ENCODE measurements around the gene ABCB1.

GRCh38 chr7:87627634-87627994 lies 26.9 kb upstream of the ABCB1 start:
- no peak for TF ChIP-seq ATF3 (IDR thresholded peaks at IDR 0.05; ENCODE audit: borderline replicate concordance, extremely low read depth, low read depth, low read length)
- no peak for TF ChIP-seq TAF1 (IDR thresholded peaks at IDR 0.05; ENCODE audit: borderline replicate concordance, low read depth, low read length)
- TF ChIP-seq, protein P1, sequence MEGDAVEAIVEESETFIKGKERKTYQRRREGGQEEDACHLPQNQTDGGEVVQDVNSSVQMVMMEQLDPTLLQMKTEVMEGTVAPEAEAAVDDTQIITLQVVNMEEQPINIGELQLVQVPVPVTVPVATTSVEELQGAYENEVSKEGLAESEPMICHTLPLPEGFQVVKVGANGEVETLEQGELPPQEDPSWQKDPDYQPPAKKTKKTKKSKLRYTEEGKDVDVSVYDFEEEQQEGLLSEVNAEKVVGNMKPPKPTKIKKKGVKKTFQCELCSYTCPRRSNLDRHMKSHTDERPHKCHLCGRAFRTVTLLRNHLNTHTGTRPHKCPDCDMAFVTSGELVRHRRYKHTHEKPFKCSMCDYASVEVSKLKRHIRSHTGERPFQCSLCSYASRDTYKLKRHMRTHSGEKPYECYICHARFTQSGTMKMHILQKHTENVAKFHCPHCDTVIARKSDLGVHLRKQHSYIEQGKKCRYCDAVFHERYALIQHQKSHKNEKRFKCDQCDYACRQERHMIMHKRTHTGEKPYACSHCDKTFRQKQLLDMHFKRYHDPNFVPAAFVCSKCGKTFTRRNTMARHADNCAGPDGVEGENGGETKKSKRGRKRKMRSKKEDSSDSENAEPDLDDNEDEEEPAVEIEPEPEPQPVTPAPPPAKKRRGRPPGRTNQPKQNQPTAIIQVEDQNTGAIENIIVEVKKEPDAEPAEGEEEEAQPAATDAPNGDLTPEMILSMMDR (IDR thresholded peaks at IDR 0.05 in 2 of 3, conservative IDR thresholded peaks at IDR 0.05 in 1 of 3; ENCODE audit: control insufficient read depth in 2 of 3, extremely low read depth in 1 of 3, insufficient read depth in 1 of 3, low read depth in 3 of 3, low read length in 3 of 3), result no peak
- TF ChIP-seq TCF3 (IDR thresholded peaks at IDR 0.05; ENCODE audit: borderline replicate concordance, insufficient read depth, low read depth, low read length), result no peak
- TF ChIP-seq HDGF (IDR thresholded peaks at IDR 0.05), result no peak
- TF ChIP-seq POLR2A (IDR thresholded peaks at IDR 0.05; ENCODE audit: low read depth, low read length), result no peak
- no peak for TF ChIP-seq ZBTB11 (CRISPR knock-in tag; IDR thresholded peaks at IDR 0.05)
- TF ChIP-seq ATF7 (IDR thresholded peaks at IDR 0.05; ENCODE audit: low read depth), result no peak
- TF ChIP-seq TCF7 (IDR thresholded peaks at IDR 0.05; ENCODE audit: borderline replicate concordance), result no peak
- TF ChIP-seq EZH2 (IDR thresholded peaks at IDR 0.05; ENCODE audit: borderline replicate concordance, control insufficient read depth, low read depth, low read length), result no peak
- TF ChIP-seq KDM1A (IDR thresholded peaks at IDR 0.05; ENCODE audit: borderline replicate concordance), result no peak
- no peak for TF ChIP-seq POLR2AphosphoS5 (IDR thresholded peaks at IDR 0.05; ENCODE audit: low read length)
- TF ChIP-seq JUND (IDR thresholded peaks at IDR 0.05; ENCODE audit: low read depth, low read length), result no peak
- TF ChIP-seq, protein P2, sequence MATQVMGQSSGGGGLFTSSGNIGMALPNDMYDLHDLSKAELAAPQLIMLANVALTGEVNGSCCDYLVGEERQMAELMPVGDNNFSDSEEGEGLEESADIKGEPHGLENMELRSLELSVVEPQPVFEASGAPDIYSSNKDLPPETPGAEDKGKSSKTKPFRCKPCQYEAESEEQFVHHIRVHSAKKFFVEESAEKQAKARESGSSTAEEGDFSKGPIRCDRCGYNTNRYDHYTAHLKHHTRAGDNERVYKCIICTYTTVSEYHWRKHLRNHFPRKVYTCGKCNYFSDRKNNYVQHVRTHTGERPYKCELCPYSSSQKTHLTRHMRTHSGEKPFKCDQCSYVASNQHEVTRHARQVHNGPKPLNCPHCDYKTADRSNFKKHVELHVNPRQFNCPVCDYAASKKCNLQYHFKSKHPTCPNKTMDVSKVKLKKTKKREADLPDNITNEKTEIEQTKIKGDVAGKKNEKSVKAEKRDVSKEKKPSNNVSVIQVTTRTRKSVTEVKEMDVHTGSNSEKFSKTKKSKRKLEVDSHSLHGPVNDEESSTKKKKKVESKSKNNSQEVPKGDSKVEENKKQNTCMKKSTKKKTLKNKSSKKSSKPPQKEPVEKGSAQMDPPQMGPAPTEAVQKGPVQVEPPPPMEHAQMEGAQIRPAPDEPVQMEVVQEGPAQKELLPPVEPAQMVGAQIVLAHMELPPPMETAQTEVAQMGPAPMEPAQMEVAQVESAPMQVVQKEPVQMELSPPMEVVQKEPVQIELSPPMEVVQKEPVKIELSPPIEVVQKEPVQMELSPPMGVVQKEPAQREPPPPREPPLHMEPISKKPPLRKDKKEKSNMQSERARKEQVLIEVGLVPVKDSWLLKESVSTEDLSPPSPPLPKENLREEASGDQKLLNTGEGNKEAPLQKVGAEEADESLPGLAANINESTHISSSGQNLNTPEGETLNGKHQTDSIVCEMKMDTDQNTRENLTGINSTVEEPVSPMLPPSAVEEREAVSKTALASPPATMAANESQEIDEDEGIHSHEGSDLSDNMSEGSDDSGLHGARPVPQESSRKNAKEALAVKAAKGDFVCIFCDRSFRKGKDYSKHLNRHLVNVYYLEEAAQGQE (IDR thresholded peaks at IDR 0.05; ENCODE audit: low read depth, low read length), result no peak

Data from GM12878 (cell line).